Uterus (tissue), 4 donors: Measurements from ENCODE around the gene ST8SIA5. TPM values are rescaled to one million over a fixed set of nuclear protein-coding genes. Genes with fewer than 3 reads are reported as not detected.

Source experiments
- DNase-seq, 2 donors: peaks; one replicate each; pipeline ENCODE4 v3.0.0-alpha.2; 2019 to 2020
- H3K27ac ChIP-seq, 2 donors: fragments of 200-600 bp; sonication (generic); 1 replicate in 1 of 2; 2 replicates in 1 of 2; pipeline ENCODE4 v1.5.1; 2016 to 2018
- H3K27me3 ChIP-seq, 2 donors: fragments of 200-600 bp; sonication (generic); one replicate each; pipeline ENCODE4 v1.5.1; 2018 to 2019; ENCODE audit warnings: control low read depth in 1 of 2
- H3K36me3 ChIP-seq, 2 donors: fragments of 200-600 bp; sonication (generic); one replicate each; pipeline ENCODE4 v1.5.1; 2019; ENCODE audit warnings: control low read depth in 1 of 2
- H3K4me1 ChIP-seq, 2 donors: fragments of 200-600 bp; sonication (generic); one replicate each; pipeline ENCODE4 v1.5.1; 2018 to 2019; ENCODE audit warnings: control low read depth in 1 of 2
- H3K4me3 ChIP-seq, 2 donors: fragments of 200-600 bp; sonication (generic); 1 replicate in 1 of 2; 2 replicates in 1 of 2; pipeline ENCODE4 v1.5.1; 2018 to 2019; ENCODE audit warnings: mild to moderate bottlenecking in 1 of 2
- H3K9me3 ChIP-seq, 2 donors: fragments of 200-600 bp; sonication (generic); one replicate each; pipeline ENCODE4 v1.5.1; 2019; ENCODE audit warnings: control low read depth in 1 of 2
- CTCF ChIP-seq, 4 experiments: fragments of 200-600 bp in 2 of 4; fragments of 450-650 bp in 2 of 4; sonication (generic) in 2 of 4; IDR thresholded peaks; one replicate each; pipeline ENCODE4 v1.5.1; 2016 to 2019; ENCODE audit warnings: antibody characterized with exemption in 4 of 4, mild to moderate bottlenecking in 2 of 4, moderate library complexity in 1 of 4
- POLR2A ChIP-seq, 2 donors: fragments of 450-650 bp; IDR thresholded peaks; one replicate each; pipeline ENCODE4 v1.6.1; 2016; ENCODE audit warnings: antibody characterized with exemption in 2 of 2, mild to moderate bottlenecking in 1 of 2, moderate library complexity in 1 of 2
- intact Hi-C: fragments of 100-400 bp; cut with DNase I; formaldehyde crosslinking; loops from one replicate; pipeline ENCODE4 v1.15.1; 2023; ENCODE audit warnings: low total_unique reads
- total RNA-seq, 4 donors: library from RNA; depleted of rRNA in 3 of 4; stranded (reverse); fragments of >200 nt in 3 of 4; gene quantifications; one replicate each; pipeline versions ENCODE4 v1.1.0 to v1.2.4, GENCODE V29; 2014 to 2023
- donor health status: DM: yes; HTN: yes; CAD: no.

ST8SIA5 gene
- total RNA-seq, 4 donors from 2014 or later = 0.76 TPM; not detected in 3

DNA sequence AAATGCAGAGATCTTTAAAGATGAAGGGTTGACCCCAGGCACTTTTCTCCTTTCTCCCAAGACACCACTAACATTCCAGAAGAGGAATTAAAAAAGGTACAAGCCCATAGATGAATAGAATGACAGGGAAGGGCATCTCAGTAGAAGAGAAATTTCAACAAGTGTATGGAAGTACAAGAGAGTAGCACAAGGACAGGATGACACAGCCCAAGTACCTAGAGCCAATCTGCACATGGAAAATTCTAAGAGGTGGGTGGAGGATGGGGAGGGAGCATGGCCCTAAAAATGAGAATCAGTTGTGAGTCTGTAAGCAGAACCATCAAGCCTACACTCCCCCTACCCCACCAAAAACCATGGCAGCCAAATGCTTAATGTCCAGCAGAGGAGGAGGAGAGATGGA lies 60.2 kb downstream of the ST8SIA5 start:
- intact Hi-C loops = no loop called here
- no peaks in the 10 kb centered on the region for H3K27me3 ChIP-seq
- no peak overlapping the region for H3K27ac ChIP-seq
- no peak overlapping the region for H3K4me3 ChIP-seq
- no peak for TF ChIP-seq CTCF (IDR thresholded peaks at IDR 0.05)
- no peak for TF ChIP-seq POLR2A (IDR thresholded peaks at IDR 0.05)
- no peaks in the 10 kb centered on the region for H3K4me1 ChIP-seq
- no peaks in the 10 kb centered on the region for H3K9me3 ChIP-seq
- no peaks in the 10 kb centered on the region for H3K36me3 ChIP-seq
- DNase-seq = no peak

DNA sequence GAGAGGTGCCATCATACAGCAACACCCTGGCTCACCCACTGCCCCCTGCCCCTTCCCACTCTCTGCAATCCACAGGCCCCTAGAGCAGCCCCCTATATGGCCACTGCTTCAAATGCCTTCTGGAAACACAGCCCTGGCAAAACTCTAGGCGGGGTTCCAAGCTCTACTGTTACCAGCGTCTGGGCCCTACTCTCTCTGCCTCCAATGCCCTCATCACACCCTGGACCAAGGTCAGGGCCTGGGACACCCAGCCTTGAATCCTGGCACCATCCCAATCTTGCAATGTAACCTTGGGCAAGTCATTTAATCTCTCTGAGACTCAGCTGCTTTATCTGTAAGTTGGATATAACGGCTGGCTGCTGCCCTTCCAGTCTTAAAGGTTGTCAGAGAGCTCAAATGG lies 60.6 kb downstream of the ST8SIA5 start:
- intact Hi-C loops = no loop called here
- no peak overlapping the region for H3K4me3 ChIP-seq
- H3K27me3 ChIP-seq = no peaks in the 10 kb centered on the region
- no peak for DNase-seq
- no peaks in the 10 kb centered on the region for H3K4me1 ChIP-seq
- H3K9me3 ChIP-seq = no peaks in the 10 kb centered on the region
- no peaks in the 10 kb centered on the region for H3K36me3 ChIP-seq
- H3K27ac ChIP-seq = no peak overlapping the region
- TF ChIP-seq CTCF (IDR thresholded peaks at IDR 0.05) (no peak), POLR2A (IDR thresholded peaks at IDR 0.05) (no peak)

- TF ChIP-seq POLR2A (IDR thresholded peaks at IDR 0.05) (no peak), CTCF (IDR thresholded peaks at IDR 0.05) (no peak)
- Histone ChIP-seq H3K27me3 (no peaks in the 10 kb centered on the region), H3K27ac (no peak overlapping the region), H3K4me3 (no peak overlapping the region), H3K9me3 (no peaks in the 10 kb centered on the region), H3K4me1 (no peaks in the 10 kb centered on the region), H3K36me3 (no peaks in the 10 kb centered on the region)
- no peak for DNase-seq
- intact Hi-C loops = no loop called here
These were observed 62.9 kb downstream of the ST8SIA5 start for GRCh38 chr18:46693996-46694395.

GRCh38 chr18:46688853-46689525 lies 67.9 kb downstream of the ST8SIA5 start:
- H3K27ac ChIP-seq = no peak overlapping the region
- no peak overlapping the region for H3K4me3 ChIP-seq
- no peaks in the 10 kb centered on the region for H3K36me3 ChIP-seq
- H3K27me3 ChIP-seq = no peaks in the 10 kb centered on the region
- intact Hi-C loops = no loop called here
- no peak for DNase-seq
- H3K9me3 ChIP-seq = no peaks in the 10 kb centered on the region
- H3K4me1 ChIP-seq = no peaks in the 10 kb centered on the region
- TF ChIP-seq POLR2A (IDR thresholded peaks at IDR 0.05) (no peak), CTCF (IDR thresholded peaks at IDR 0.05) (no peak)

DNA sequence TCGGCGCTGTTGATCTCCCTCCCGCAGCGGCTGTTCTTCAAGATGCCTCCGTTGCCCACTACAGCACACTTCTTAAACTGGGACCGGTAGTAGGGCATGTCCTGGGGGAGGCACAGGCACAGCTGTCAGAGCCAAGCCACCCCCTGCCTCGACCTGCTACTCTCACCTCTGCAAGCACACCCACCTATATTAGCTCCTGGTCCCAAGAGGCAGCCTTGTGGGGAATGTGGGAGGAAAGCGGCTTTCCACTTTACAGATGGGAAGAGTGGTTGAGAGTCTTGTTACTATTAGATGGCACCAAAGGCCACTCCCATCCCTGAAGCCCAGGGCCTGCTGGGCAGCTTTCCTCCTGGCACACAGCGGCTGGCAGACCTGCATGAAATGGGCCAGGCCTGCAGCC lies 70.7 kb downstream of the ST8SIA5 start:
- Histone ChIP-seq H3K4me1 (no peaks in the 10 kb centered on the region), H3K4me3 (no peak overlapping the region), H3K9me3 (no peaks in the 10 kb centered on the region), H3K27ac (no peak overlapping the region), H3K27me3 (no peaks in the 10 kb centered on the region), H3K36me3 (no peaks in the 10 kb centered on the region)
- intact Hi-C loops = no loop called here
- no peak for TF ChIP-seq POLR2A (IDR thresholded peaks at IDR 0.05)
- no peak for TF ChIP-seq CTCF (IDR thresholded peaks at IDR 0.05)
- no peak for DNase-seq
